Measurements from ENCODE around the gene C9orf153. TPM values are rescaled to one million over a fixed set of nuclear protein-coding genes. Genes with fewer than 3 reads are reported as not detected.
A peak's percentile ranks its signal among the peaks of the same experiment; 100 is the strongest.

Gene C9orf153
- total and polyA plus RNA-seq, 2 experiments from 2014 or later: not detected

DNA sequence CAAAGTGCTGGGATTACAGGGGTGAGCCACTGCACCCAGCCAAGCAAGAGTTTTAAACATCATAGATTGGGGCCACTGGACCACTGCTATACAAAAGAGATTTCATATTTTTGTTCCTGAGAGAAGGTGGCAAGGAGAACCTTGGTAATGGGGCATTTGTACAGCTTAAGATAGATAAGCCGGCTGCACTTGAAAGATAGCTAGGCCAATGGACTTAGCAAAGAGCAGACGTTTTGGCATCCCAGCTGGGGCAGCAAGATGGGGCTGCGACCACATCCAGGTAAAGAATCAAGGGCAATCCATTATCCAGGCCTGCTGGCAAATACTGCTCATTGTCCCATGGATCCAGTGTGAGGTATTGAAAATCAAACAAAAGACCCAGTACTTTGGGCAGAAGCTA lies 26.8 kb upstream of the C9orf153 start:
- peaks cover 5% of the 10 kb centered on the region for H3K79me2 ChIP-seq
- H3K4me3 ChIP-seq: no peak overlapping the region
- TF ChIP-seq, protein P1, sequence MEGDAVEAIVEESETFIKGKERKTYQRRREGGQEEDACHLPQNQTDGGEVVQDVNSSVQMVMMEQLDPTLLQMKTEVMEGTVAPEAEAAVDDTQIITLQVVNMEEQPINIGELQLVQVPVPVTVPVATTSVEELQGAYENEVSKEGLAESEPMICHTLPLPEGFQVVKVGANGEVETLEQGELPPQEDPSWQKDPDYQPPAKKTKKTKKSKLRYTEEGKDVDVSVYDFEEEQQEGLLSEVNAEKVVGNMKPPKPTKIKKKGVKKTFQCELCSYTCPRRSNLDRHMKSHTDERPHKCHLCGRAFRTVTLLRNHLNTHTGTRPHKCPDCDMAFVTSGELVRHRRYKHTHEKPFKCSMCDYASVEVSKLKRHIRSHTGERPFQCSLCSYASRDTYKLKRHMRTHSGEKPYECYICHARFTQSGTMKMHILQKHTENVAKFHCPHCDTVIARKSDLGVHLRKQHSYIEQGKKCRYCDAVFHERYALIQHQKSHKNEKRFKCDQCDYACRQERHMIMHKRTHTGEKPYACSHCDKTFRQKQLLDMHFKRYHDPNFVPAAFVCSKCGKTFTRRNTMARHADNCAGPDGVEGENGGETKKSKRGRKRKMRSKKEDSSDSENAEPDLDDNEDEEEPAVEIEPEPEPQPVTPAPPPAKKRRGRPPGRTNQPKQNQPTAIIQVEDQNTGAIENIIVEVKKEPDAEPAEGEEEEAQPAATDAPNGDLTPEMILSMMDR (IDR thresholded peaks at IDR 0.05; ENCODE audit: poor library complexity): no peak
- TF ChIP-seq EZH2 (IDR thresholded peaks at IDR 0.05; ENCODE audit: borderline replicate concordance): no peak
- 59% methylated on average over 3 of the region's 3 CpGs for WGBS (ENCODE audit: low lambda C conversion rate, missing lambda C conversion rate)
- no peak for DNase-seq (ENCODE audit: low spot score)
- H2AFZ ChIP-seq: no peak overlapping the region
- no peak overlapping the region for H3K4me2 ChIP-seq
- no peak overlapping the region for H3K27ac ChIP-seq
- H3K9me3 ChIP-seq (ENCODE audit: low read depth): no peaks in the 10 kb centered on the region
- H3K36me3 ChIP-seq (replicated peaks; ENCODE audit: insufficient read depth, low read depth): no peaks in the 10 kb centered on the region
- H3K27me3 ChIP-seq: no peaks in the 10 kb centered on the region
- H4K20me1 ChIP-seq (ENCODE audit: insufficient read depth, poor library complexity, severe bottlenecking): no peaks in the 10 kb centered on the region
- peaks cover 8% of the 10 kb centered on the region for H3K4me1 ChIP-seq (ENCODE audit: insufficient read depth)
- H3K9me2 ChIP-seq (replicated peaks; ENCODE audit: insufficient read depth): no peaks in the 10 kb centered on the region

DNA sequence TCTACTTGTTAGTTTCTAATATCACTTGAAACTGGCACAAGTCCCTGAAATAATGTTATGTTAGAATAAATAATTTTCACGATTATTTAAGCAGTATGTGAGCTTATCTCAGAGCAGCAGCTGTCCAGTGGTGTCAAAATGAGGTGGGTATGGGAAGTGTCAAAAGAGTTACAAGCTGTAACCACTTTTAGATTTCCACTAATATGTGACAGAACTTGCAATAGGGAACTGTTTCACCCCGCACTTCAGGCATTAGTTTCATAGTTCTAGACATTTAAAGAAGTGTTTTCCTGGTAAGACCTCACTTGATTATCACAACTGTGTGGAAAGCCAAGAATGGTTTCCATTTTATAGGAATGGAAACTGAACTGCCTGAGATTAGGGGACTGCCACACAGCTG lies 25.8 kb upstream of the C9orf153 start:
- H3K79me2 ChIP-seq: peaks cover 15% of the 10 kb centered on the region
- no peaks in the 10 kb centered on the region for H3K36me3 ChIP-seq (replicated peaks; ENCODE audit: insufficient read depth, low read depth)
- H3K4me3 ChIP-seq: no peak overlapping the region
- DNase-seq (ENCODE audit: low spot score): no peak
- no peak overlapping the region for H3K4me2 ChIP-seq
- H3K27ac ChIP-seq: no peak overlapping the region
- TF ChIP-seq, protein P1 (IDR thresholded peaks at IDR 0.05; ENCODE audit: poor library complexity): no peak
- no peak for TF ChIP-seq EZH2phosphoT487 (IDR thresholded peaks at IDR 0.05; ENCODE audit: low read depth, severe bottlenecking, unreplicated experiment)
- TF ChIP-seq EZH2 (IDR thresholded peaks at IDR 0.05; ENCODE audit: borderline replicate concordance): no peak
- peaks cover 14% of the 10 kb centered on the region for H3K4me1 ChIP-seq (ENCODE audit: insufficient read depth)
- no peaks in the 10 kb centered on the region for H4K20me1 ChIP-seq (ENCODE audit: insufficient read depth, poor library complexity, severe bottlenecking)
- H3K9me2 ChIP-seq (replicated peaks; ENCODE audit: insufficient read depth): no peaks in the 10 kb centered on the region
- H2AFZ ChIP-seq: no peak overlapping the region
- no peaks in the 10 kb centered on the region for H3K9me3 ChIP-seq (ENCODE audit: low read depth)
- H3K27me3 ChIP-seq: no peaks in the 10 kb centered on the region
- WGBS (ENCODE audit: low lambda C conversion rate, missing lambda C conversion rate): 78% methylated on average over 2 of the region's 2 CpGs

DNA sequence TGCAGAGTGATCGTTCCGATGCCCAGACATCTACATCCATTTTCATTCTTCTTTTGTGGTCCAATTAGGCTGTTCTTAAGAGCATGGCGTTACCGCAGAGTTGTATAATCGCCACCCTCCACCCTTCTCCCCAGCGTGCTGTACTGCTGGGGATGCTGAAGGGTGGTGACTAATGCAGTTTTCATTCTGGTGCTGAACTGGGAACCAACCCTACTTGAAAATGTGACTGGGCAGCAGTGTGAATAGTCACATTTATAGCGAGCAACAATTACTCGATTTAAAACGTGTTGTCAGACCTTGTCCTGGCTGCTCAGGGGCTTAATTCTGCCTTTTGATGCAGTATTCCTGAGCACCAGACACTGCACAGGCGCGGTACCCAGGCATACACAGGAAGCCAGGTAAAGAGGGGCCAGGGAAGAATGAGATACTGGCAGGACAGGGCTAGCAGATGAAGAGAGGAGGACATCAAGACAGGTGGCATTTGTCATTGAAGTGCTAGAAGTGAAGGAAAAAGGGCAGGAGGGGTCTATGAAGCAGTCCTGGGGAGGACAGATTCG lies 23.6 kb upstream of the C9orf153 start:
- Histone ChIP-seq H4K20me1 (ENCODE audit: insufficient read depth, poor library complexity, severe bottlenecking) (peaks cover 11% of the 10 kb centered on the region), H3K79me2 (peaks cover 37% of the 10 kb centered on the region), H3K4me3 (peak overlapping the region; percentile 94), H3K9me3 (ENCODE audit: low read depth) (no peaks in the 10 kb centered on the region), H2AFZ (peak overlapping the region; percentile 83), H3K36me3 (replicated peaks; ENCODE audit: insufficient read depth, low read depth) (no peaks in the 10 kb centered on the region), H3K4me2 (peak overlapping the region; percentile 83), H3K27me3 (no peaks in the 10 kb centered on the region), H3K27ac (peak overlapping the region; percentile 99), H3K4me1 (ENCODE audit: insufficient read depth) (peaks cover 25% of the 10 kb centered on the region), H3K9me2 (replicated peaks; ENCODE audit: insufficient read depth) (no peaks in the 10 kb centered on the region)
- peak; percentile 7 for DNase-seq (ENCODE audit: low spot score)
- TF ChIP-seq EZH2 (IDR thresholded peaks at IDR 0.05; ENCODE audit: borderline replicate concordance) (no peak), EZH2phosphoT487 (IDR thresholded peaks at IDR 0.05; ENCODE audit: low read depth, severe bottlenecking, unreplicated experiment) (no peak)
- TF ChIP-seq, protein P1 (IDR thresholded peaks at IDR 0.05; ENCODE audit: poor library complexity): no peak
- WGBS (ENCODE audit: low lambda C conversion rate, missing lambda C conversion rate): 28% methylated on average over 12 of the region's 12 CpGs

Measured in hepatocyte (in vitro differentiated cells).